ENCODE data around the gene GRK6. TPM values are rescaled to one million over a fixed set of nuclear protein-coding genes. Genes with fewer than 3 reads are reported as not detected.

GRK6 gene
- polyA plus RNA-seq, 1 of the 3 experiments (the other 2 are of a cell fraction) = 39.5 TPM

DNA sequence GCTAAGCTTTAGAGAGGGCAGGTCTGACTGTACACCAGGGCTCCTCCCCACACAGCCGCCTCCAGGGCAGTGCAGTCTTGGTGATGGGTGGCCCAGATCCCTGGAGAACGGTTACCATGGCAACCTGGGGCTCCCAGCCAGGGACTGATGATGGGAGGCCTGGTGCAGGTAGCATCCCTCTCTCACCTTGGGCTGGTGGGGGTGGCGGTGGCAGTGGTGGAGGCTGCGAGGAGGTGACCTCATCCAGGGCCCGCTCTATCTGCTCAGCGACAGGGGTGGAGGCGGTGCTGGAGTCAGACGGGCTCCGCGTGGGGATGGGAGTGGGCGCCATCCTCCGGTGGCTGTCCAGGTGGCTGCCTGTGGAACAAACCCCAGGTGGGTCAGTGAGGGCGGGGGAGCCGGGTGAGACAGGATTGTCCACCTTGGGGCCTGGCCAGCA, 32.5 kb downstream of the GRK6 start:
- Histone ChIP-seq H2AFZ (ENCODE audit: low read depth) (no peak overlapping the region), H3K79me2 (ENCODE audit: insufficient read depth) (peaks cover 5% of the 10 kb centered on the region; the same call in 1 of the 2 replicates), H3K4me2 (no peak overlapping the region), H3K36me3 (replicated peaks in 1 of 2; ENCODE audit: control insufficient read depth in 1 of 2, insufficient read depth in 2 of 2, low read length in 1 of 2) (peaks cover 24 to 58% of the 10 kb centered on the region in 2 experiments), H4K20me1 (ENCODE audit: insufficient read depth) (peaks cover 61% of the 10 kb centered on the region), H3K9me2 (no peaks in the 10 kb centered on the region), H3K4me3 (ENCODE audit: low read depth in 2 of 2, low read length in 1 of 2) (no peak overlapping the region; a peak in 1 of 4 replicates), H3K4me1 (ENCODE audit: control insufficient read depth in 1 of 2, insufficient read depth in 2 of 2, low read depth in 1 of 2, low read length in 1 of 2) (peaks cover 9 to 57% of the 10 kb centered on the region in 2 experiments), H3K9me3 (no peaks in the 10 kb centered on the region), H3K9ac (no peak overlapping the region), H3K27me3 (ENCODE audit: insufficient read depth) (no peaks in the 10 kb centered on the region), H3K27ac (ENCODE audit: low read depth in 2 of 2, low read length in 1 of 2) (peak overlapping the region; percentile 69 to 84), H3F3A (replicated peaks; ENCODE audit: insufficient read depth) (peaks cover 45% of the 10 kb centered on the region)
- DNase-seq = peak; percentile 79
- ChIA-PET CTCF (interaction anchor here (1.0 to 15.5 kb wide), 7 partner anchors 15 to 149 kb away, joined by 3 to 375 read pairs (median 42); partner anchors contain the start of genes DBN1, F12 and PFN3), POLR2A (interaction anchor here (1.3 to 4.6 kb wide), 3 partner anchors 10 to 18 kb away, joined by 4 to 43 read pairs (median 11); no protein-coding TSS in a partner anchor)
- TF ChIP-seq TAF1 (IDR thresholded peaks at IDR 0.05; ENCODE audit: borderline replicate concordance, low read depth, low read length) (no peak), SMC3 (IDR thresholded peaks at IDR 0.05; ENCODE audit: low read depth, low read length) (no peak), YY1 (IDR thresholded peaks at IDR 0.05; ENCODE audit: low read depth) (no peak), MXI1 (IDR thresholded peaks at IDR 0.05; ENCODE audit: low read depth, low read length) (no peak), NFIC (IDR thresholded peaks at IDR 0.05; ENCODE audit: borderline replicate concordance) (no peak), TEAD4 (IDR thresholded peaks at IDR 0.05; ENCODE audit: borderline replicate concordance, insufficient read depth) (no peak), EZH2phosphoT487 (IDR thresholded peaks at IDR 0.05; ENCODE audit: borderline replicate concordance, low read depth) (no peak), CHD2 (IDR thresholded peaks at IDR 0.05; ENCODE audit: low read length, partially characterized antibody) (no peak), RXRA (IDR thresholded peaks at IDR 0.05; ENCODE audit: borderline replicate concordance, low read depth) (no peak), RCOR1 (IDR thresholded peaks at IDR 0.05; ENCODE audit: low read length) (no peak), RAD21 (IDR thresholded peaks at IDR 0.05; ENCODE audit: low read length) (no peak), EP300 (IDR thresholded peaks at IDR 0.05; ENCODE audit: borderline replicate concordance in 1 of 2, low read depth in 1 of 2, low read length in 1 of 2) (no peak)
- TF ChIP-seq, protein P1, sequence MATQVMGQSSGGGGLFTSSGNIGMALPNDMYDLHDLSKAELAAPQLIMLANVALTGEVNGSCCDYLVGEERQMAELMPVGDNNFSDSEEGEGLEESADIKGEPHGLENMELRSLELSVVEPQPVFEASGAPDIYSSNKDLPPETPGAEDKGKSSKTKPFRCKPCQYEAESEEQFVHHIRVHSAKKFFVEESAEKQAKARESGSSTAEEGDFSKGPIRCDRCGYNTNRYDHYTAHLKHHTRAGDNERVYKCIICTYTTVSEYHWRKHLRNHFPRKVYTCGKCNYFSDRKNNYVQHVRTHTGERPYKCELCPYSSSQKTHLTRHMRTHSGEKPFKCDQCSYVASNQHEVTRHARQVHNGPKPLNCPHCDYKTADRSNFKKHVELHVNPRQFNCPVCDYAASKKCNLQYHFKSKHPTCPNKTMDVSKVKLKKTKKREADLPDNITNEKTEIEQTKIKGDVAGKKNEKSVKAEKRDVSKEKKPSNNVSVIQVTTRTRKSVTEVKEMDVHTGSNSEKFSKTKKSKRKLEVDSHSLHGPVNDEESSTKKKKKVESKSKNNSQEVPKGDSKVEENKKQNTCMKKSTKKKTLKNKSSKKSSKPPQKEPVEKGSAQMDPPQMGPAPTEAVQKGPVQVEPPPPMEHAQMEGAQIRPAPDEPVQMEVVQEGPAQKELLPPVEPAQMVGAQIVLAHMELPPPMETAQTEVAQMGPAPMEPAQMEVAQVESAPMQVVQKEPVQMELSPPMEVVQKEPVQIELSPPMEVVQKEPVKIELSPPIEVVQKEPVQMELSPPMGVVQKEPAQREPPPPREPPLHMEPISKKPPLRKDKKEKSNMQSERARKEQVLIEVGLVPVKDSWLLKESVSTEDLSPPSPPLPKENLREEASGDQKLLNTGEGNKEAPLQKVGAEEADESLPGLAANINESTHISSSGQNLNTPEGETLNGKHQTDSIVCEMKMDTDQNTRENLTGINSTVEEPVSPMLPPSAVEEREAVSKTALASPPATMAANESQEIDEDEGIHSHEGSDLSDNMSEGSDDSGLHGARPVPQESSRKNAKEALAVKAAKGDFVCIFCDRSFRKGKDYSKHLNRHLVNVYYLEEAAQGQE (IDR thresholded peaks at IDR 0.05; ENCODE audit: low read depth, low read length) = no peak
- TF ChIP-seq, protein P2, sequence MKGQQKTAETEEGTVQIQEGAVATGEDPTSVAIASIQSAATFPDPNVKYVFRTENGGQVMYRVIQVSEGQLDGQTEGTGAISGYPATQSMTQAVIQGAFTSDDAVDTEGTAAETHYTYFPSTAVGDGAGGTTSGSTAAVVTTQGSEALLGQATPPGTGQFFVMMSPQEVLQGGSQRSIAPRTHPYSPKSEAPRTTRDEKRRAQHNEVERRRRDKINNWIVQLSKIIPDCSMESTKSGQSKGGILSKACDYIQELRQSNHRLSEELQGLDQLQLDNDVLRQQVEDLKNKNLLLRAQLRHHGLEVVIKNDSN (IDR thresholded peaks at IDR 0.05; ENCODE audit: borderline replicate concordance, low read depth) = no peak
- TF ChIP-seq, protein P3, sequence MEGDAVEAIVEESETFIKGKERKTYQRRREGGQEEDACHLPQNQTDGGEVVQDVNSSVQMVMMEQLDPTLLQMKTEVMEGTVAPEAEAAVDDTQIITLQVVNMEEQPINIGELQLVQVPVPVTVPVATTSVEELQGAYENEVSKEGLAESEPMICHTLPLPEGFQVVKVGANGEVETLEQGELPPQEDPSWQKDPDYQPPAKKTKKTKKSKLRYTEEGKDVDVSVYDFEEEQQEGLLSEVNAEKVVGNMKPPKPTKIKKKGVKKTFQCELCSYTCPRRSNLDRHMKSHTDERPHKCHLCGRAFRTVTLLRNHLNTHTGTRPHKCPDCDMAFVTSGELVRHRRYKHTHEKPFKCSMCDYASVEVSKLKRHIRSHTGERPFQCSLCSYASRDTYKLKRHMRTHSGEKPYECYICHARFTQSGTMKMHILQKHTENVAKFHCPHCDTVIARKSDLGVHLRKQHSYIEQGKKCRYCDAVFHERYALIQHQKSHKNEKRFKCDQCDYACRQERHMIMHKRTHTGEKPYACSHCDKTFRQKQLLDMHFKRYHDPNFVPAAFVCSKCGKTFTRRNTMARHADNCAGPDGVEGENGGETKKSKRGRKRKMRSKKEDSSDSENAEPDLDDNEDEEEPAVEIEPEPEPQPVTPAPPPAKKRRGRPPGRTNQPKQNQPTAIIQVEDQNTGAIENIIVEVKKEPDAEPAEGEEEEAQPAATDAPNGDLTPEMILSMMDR (IDR thresholded peaks at IDR 0.05) = no peak
- TF ChIP-seq, protein P4, sequence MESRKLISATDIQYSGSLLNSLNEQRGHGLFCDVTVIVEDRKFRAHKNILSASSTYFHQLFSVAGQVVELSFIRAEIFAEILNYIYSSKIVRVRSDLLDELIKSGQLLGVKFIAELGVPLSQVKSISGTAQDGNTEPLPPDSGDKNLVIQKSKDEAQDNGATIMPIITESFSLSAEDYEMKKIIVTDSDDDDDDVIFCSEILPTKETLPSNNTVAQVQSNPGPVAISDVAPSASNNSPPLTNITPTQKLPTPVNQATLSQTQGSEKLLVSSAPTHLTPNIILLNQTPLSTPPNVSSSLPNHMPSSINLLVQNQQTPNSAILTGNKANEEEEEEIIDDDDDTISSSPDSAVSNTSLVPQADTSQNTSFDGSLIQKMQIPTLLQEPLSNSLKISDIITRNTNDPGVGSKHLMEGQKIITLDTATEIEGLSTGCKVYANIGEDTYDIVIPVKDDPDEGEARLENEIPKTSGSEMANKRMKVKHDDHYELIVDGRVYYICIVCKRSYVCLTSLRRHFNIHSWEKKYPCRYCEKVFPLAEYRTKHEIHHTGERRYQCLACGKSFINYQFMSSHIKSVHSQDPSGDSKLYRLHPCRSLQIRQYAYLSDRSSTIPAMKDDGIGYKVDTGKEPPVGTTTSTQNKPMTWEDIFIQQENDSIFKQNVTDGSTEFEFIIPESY (IDR thresholded peaks at IDR 0.05; ENCODE audit: borderline replicate concordance, low read depth) = no peak
- TF ChIP-seq, protein P5, sequence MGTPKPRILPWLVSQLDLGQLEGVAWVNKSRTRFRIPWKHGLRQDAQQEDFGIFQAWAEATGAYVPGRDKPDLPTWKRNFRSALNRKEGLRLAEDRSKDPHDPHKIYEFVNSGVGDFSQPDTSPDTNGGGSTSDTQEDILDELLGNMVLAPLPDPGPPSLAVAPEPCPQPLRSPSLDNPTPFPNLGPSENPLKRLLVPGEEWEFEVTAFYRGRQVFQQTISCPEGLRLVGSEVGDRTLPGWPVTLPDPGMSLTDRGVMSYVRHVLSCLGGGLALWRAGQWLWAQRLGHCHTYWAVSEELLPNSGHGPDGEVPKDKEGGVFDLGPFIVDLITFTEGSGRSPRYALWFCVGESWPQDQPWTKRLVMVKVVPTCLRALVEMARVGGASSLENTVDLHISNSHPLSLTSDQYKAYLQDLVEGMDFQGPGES (IDR thresholded peaks at IDR 0.05; ENCODE audit: low read depth, low read length) = no peak
- TF ChIP-seq, protein P6, sequence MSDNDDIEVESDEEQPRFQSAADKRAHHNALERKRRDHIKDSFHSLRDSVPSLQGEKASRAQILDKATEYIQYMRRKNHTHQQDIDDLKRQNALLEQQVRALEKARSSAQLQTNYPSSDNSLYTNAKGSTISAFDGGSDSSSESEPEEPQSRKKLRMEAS (IDR thresholded peaks at IDR 0.05; ENCODE audit: low read depth) = no peak
- TF ChIP-seq, protein P7, sequence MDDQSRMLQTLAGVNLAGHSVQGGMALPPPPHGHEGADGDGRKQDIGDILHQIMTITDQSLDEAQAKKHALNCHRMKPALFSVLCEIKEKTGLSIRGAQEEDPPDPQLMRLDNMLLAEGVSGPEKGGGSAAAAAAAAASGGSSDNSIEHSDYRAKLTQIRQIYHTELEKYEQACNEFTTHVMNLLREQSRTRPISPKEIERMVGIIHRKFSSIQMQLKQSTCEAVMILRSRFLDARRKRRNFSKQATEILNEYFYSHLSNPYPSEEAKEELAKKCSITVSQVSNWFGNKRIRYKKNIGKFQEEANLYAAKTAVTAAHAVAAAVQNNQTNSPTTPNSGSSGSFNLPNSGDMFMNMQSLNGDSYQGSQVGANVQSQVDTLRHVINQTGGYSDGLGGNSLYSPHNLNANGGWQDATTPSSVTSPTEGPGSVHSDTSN (IDR thresholded peaks at IDR 0.05) = no peak
- WGBS (ENCODE audit: low lambda C conversion rate) = 84% methylated on average over 10 of the region's 14 CpGs
